ENCODE measurements around the gene MYOF. TPM values are rescaled to one million over a fixed set of nuclear protein-coding genes. Genes with fewer than 3 reads are reported as not detected.

Gene MYOF
- total RNA-seq, 2 donors from 2014 or later = 84.4 to 85.0 TPM

GRCh38 chr10:93261089-93261488 lies 221.0 kb downstream of the MYOF start:
- intact Hi-C loops (cut with DNase I) = no loop called here
- Histone ChIP-seq H3K4me3 (no peak overlapping the region), H3K4me1 (replicated peaks) (no peaks in the 10 kb centered on the region), H3K27me3 (replicated peaks; ENCODE audit: insufficient read depth) (no peaks in the 10 kb centered on the region), H3K9me3 (no peaks in the 10 kb centered on the region), H3K27ac (no peak overlapping the region), H3K36me3 (no peaks in the 10 kb centered on the region)
- DNase-seq (ENCODE audit: low spot score) = peak; percentile 44
- WGBS = 56% methylated on average over 1 of the region's 1 CpG
- TF ChIP-seq CTCF (IDR thresholded peaks at IDR 0.05) (no peak), POLR2A (IDR thresholded peaks at IDR 0.05) (no peak), POLR2AphosphoS5 (IDR thresholded peaks at IDR 0.05) (peak; percentile 69)

- Histone ChIP-seq H3K27me3 (replicated peaks; ENCODE audit: insufficient read depth) (no peaks in the 10 kb centered on the region), H3K36me3 (no peaks in the 10 kb centered on the region), H3K27ac (no peak overlapping the region), H3K4me3 (no peak overlapping the region), H3K9me3 (no peaks in the 10 kb centered on the region), H3K4me1 (replicated peaks) (peaks cover 1% of the 10 kb centered on the region)
- WGBS = 94% methylated on average over 5 of the region's 5 CpGs
- no peak for DNase-seq (ENCODE audit: low spot score)
- intact Hi-C loops (cut with DNase I) = no loop called here
- TF ChIP-seq POLR2A (IDR thresholded peaks at IDR 0.05) = no peak
- TF ChIP-seq CTCF (IDR thresholded peaks at IDR 0.05) = no peak
- TF ChIP-seq POLR2AphosphoS5 (IDR thresholded peaks at IDR 0.05) = no peak
These were observed 223.0 kb downstream of the MYOF start for GRCh38 chr10:93259126-93259525.

Small RNA genes lying within 50 kb of the gene (small RNA-seq; reads per million reads assigned to genes)
- 0 to 0.10 reads per million in 2 donors for gene RNA5SP323

Other genes with a start within 250 kb of the MYOF start
- 1 to 10 TPM in 1 of 2 donors, under 1 TPM in 1; 0.14 to 4.7 TPM for gene CEP55, start 14.3 kb upstream of the MYOF start, total RNA-seq
- gene FFAR4, start 84.3 kb upstream of the MYOF start, total RNA-seq = under 1 TPM in 1 of 2 donors, not detected in 1; 0.18 TPM
- gene RBP4, start 118.9 kb upstream of the MYOF start, total RNA-seq = 1 to 10 TPM in 1 of 2 donors, under 1 TPM in 1; 0.64 to 5.3 TPM
- gene PDE6C, start 130.2 kb upstream of the MYOF start, total RNA-seq = not detected
- 10 to 100 TPM; 10.5 to 11.4 TPM for gene FRA10AC1, start 220.3 kb upstream of the MYOF start, total RNA-seq